AG04449 (cell line): ENCODE data around the gene MRPL50.

Experiments used
- CTCF ChIA-PET: fragments of 350-600 bp; formaldehyde crosslinking; extraction: SDS; loops from one replicate; lab custom pipeline; 2021; ENCODE audit warnings: antibody characterized with exemption; lab: Yijun Ruan, JAX
- POLR2A ChIA-PET: fragments of 400-600, 350-600 bp; formaldehyde crosslinking; extraction: SDS; loops from one replicate; lab custom pipeline; 2020; ENCODE audit warnings: antibody characterized with exemption, inconsistent platforms; lab: Yijun Ruan, JAX
- DNase-seq: peaks from one replicate; pipeline ENCODE4 v3.0.0-alpha.2; 2010; ENCODE audit warnings: low read depth, low spot score
- H3K4me3 ChIP-seq: 2 replicates; pipeline ENCODE4 v1.5.1; 2011; ENCODE audit warnings: low read depth, mild to moderate bottlenecking, control low read depth, low read length
- CTCF ChIP-seq: IDR thresholded peaks from one replicate; pipeline ENCODE4 v1.5.1; 2011; ENCODE audit warnings: mild to moderate bottlenecking, moderate library complexity, low read length, control low read depth, inconsistent platforms; ENCODE audit not compliant: insufficient read depth; ENCODE audit errors: missing control alignments

MRPL50 gene

GRCh38 chr9:101440714-101441230, 42.4 kb upstream of the MRPL50 start:
- POLR2A ChIA-PET: no interaction called here
- CTCF ChIA-PET: interaction anchor here (1.1 to 1.3 kb wide), 2 partner anchors 8 to 52 kb away, joined by 3 to 7 read pairs; no protein-coding TSS in a partner anchor
- TF ChIP-seq CTCF: no peak
- DNase-seq: no peak
- H3K4me3 ChIP-seq: no peak overlapping the region

- no peak for TF ChIP-seq CTCF
- DNase-seq: no peak
- ChIA-PET CTCF (interaction anchor here (1.2 to 1.8 kb wide), 2 partner anchors 11 to 27 kb away, joined by 3 to 11 read pairs; no protein-coding TSS in a partner anchor), POLR2A (no interaction called here)
- H3K4me3 ChIP-seq: no peak overlapping the region
These were observed 40.1 kb upstream of the MRPL50 start for GRCh38 chr9:101438523-101438922.

GRCh38 chr9:101437806-101438232, 39.4 kb upstream of the MRPL50 start:
- ChIA-PET POLR2A (no interaction called here), CTCF (interaction anchor here (0.7 to 1.8 kb wide), 6 partner anchors 11 to 92 kb away, joined by 3 to 11 read pairs (median 3); no protein-coding TSS in a partner anchor)
- no peak for TF ChIP-seq CTCF
- H3K4me3 ChIP-seq: no peak overlapping the region
- DNase-seq: no peak

GRCh38 chr9:101435601-101436079, 37.2 kb upstream of the MRPL50 start, which contains the start of gene ALDOB:
Gene ALDOB (minus strand): TSS chr9:101435774. CDS start chr9:101430887, 4,887 bp downstream.
- ChIA-PET CTCF (interaction anchor here (0.9 to 1.1 kb wide), 2 partner anchors 10 kb away, joined by 3 to 5 read pairs; no protein-coding TSS in a partner anchor), POLR2A (interaction anchor here (0.6 kb wide), 1 partner anchor 27 kb away, joined by 4 read pairs; no protein-coding TSS in a partner anchor)
- no peak for TF ChIP-seq CTCF
- H3K4me3 ChIP-seq: no peak within 1 kb of the TSS
- no peak for DNase-seq

- no peak for DNase-seq
- H3K4me3 ChIP-seq: no peak overlapping the region
- ChIA-PET CTCF (interaction anchor here (0.9 to 1.1 kb wide), 3 partner anchors 9 to 14 kb away, joined by 3 to 5 read pairs (median 3); no protein-coding TSS in a partner anchor), POLR2A (interaction anchor here (0.6 kb wide), 1 partner anchor 27 kb away, joined by 4 read pairs; no protein-coding TSS in a partner anchor)
- no peak for TF ChIP-seq CTCF
These were observed 36.6 kb upstream of the MRPL50 start for GRCh38 chr9:101434998-101435397.

GRCh38 chr9:101433229-101433628, 34.8 kb upstream of the MRPL50 start:
- H3K4me3 ChIP-seq: no peak overlapping the region
- POLR2A ChIA-PET: no interaction called here
- no peak for DNase-seq
- CTCF ChIA-PET: interaction anchor here (1.6 kb wide), 1 partner anchor 130 kb away, joined by 4 read pairs; no protein-coding TSS in a partner anchor
- TF ChIP-seq CTCF: no peak
